Tibial nerve (tissue), 4 donors: ENCODE results near the gene M1AP.

Source experiments
- EP300 ChIP-seq, 2 donors: sonication (generic); formaldehyde crosslinking; IDR thresholded peaks; one replicate each; pipeline ENCODE4 v1.6.1; 2017; ENCODE audit warnings: antibody characterized with exemption in 2 of 2, mild to moderate bottlenecking in 1 of 2
- POLR2A ChIP-seq, 2 donors: fragments of 450-650 bp; IDR thresholded peaks; one replicate each; pipeline ENCODE4 v1.6.1; 2017; ENCODE audit warnings: antibody characterized with exemption in 2 of 2, mild to moderate bottlenecking in 2 of 2, moderate library complexity in 2 of 2
- TF ChIP-seq, protein P1 (sequence below), 5 experiments: fragments of 200-600 bp in 3 of 5; fragments of 450-650 bp in 2 of 5; sonication (generic) in 3 of 5; IDR thresholded peaks; one replicate each; pipeline ENCODE4 v1.5.1; 2016 to 2019; ENCODE audit warnings: antibody characterized with exemption in 5 of 5, mild to moderate bottlenecking in 3 of 5, moderate library complexity in 2 of 5

DNA sequence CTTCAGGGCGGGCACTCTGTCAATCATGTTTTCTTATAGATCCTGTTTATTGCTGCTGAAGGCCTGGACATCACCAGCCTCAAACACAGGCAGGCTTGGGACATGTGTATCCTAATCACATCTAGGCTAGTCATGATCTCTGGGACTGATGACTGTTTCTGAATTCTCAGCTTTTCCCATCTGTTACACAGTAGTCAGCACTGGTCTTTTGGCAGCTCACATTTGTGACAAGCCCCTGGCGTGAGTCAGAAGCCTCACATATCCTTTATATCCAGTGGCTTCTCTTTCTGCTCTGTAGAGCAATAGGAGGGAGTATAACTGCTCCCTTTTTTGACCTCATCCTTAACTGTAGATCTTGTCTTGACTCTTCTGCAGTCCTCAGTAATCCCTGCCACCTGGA lies 10.4 kb upstream of the M1AP start:
- TF ChIP-seq, protein P1, sequence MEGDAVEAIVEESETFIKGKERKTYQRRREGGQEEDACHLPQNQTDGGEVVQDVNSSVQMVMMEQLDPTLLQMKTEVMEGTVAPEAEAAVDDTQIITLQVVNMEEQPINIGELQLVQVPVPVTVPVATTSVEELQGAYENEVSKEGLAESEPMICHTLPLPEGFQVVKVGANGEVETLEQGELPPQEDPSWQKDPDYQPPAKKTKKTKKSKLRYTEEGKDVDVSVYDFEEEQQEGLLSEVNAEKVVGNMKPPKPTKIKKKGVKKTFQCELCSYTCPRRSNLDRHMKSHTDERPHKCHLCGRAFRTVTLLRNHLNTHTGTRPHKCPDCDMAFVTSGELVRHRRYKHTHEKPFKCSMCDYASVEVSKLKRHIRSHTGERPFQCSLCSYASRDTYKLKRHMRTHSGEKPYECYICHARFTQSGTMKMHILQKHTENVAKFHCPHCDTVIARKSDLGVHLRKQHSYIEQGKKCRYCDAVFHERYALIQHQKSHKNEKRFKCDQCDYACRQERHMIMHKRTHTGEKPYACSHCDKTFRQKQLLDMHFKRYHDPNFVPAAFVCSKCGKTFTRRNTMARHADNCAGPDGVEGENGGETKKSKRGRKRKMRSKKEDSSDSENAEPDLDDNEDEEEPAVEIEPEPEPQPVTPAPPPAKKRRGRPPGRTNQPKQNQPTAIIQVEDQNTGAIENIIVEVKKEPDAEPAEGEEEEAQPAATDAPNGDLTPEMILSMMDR (IDR thresholded peaks at IDR 0.05): no peak
- no peak for TF ChIP-seq POLR2A (IDR thresholded peaks at IDR 0.05)
- TF ChIP-seq EP300 (IDR thresholded peaks at IDR 0.05): no peak
